Glutamatergic neuron (in vitro differentiated cells): ENCODE data around the gene KCNQ1. TPM values are rescaled to one million over a fixed set of nuclear protein-coding genes. Genes with fewer than 3 reads are reported as not detected.

Source experiments
- DNase-seq: peaks from one replicate; pipeline ENCODE4 v3.0.0; 2022
- H3K27ac Mint-ChIP-seq: one replicate; pipeline ENCODE4 v1.8.0; 2020; ENCODE audit warnings: mild to moderate bottlenecking, mixed read lengths, inconsistent platforms; ENCODE audit not compliant: unreplicated experiment
- H3K27me3 Mint-ChIP-seq: one replicate; pipeline ENCODE4 v1.8.0; 2020; ENCODE audit warnings: mild to moderate bottlenecking, moderate library complexity, mixed read lengths, inconsistent platforms; ENCODE audit not compliant: unreplicated experiment
- H3K36me3 Mint-ChIP-seq: one replicate; pipeline ENCODE4 v1.8.0; 2020; ENCODE audit warnings: mild to moderate bottlenecking, mixed read lengths, inconsistent platforms; ENCODE audit not compliant: unreplicated experiment
- H3K4me1 Mint-ChIP-seq: one replicate; pipeline ENCODE4 v1.8.0; 2020; ENCODE audit warnings: mild to moderate bottlenecking, low read depth, mixed read lengths, inconsistent platforms; ENCODE audit not compliant: unreplicated experiment
- H3K4me3 Mint-ChIP-seq: one replicate; pipeline ENCODE4 v1.8.0; 2020; ENCODE audit warnings: mild to moderate bottlenecking, mixed read lengths, inconsistent platforms; ENCODE audit not compliant: unreplicated experiment
- H3K9me3 Mint-ChIP-seq: one replicate; pipeline ENCODE4 v1.8.0; 2020; ENCODE audit warnings: mild to moderate bottlenecking, moderate library complexity, mixed read lengths, inconsistent platforms; ENCODE audit not compliant: unreplicated experiment
- CTCF ChIP-seq: fragments of 200-600 bp; sonication (generic); IDR thresholded peaks from one replicate; pipeline ENCODE4 v1.5.0; 2021; ENCODE audit not compliant: partially characterized antibody, unreplicated experiment
- total RNA-seq: library from RNA; stranded (reverse); fragmentation: NEBNext Ultra II Directional; extraction: Animal tissue kit (Norgen Biotek cat#: 25700); gene quantifications from one replicate; pipeline ENCODE4 v1.2.1, GENCODE V29; 2021; ENCODE audit not compliant: unreplicated experiment

The KCNQ1 gene
- total RNA-seq, 1 donor from 2014 or later = 0.44 TPM

- Mint-ChIP-seq H3K4me1 (no peaks in the 10 kb centered on the region), H3K9me3 (peaks cover 7% of the 10 kb centered on the region), H3K27ac (no peak overlapping the region), H3K4me3 (no peak overlapping the region), H3K27me3 (peaks cover 12% of the 10 kb centered on the region), H3K36me3 (peaks cover 4% of the 10 kb centered on the region)
- no peak for TF ChIP-seq CTCF
- DNase-seq = no peak
Measured at GRCh38 chr11:2466869-2467694, 22.3 kb downstream of the KCNQ1 start.

- Mint-ChIP-seq H3K4me1 (no peaks in the 10 kb centered on the region), H3K36me3 (peaks cover 4% of the 10 kb centered on the region), H3K9me3 (peaks cover 8% of the 10 kb centered on the region), H3K27me3 (peaks cover 14% of the 10 kb centered on the region), H3K27ac (no peak overlapping the region), H3K4me3 (no peak overlapping the region)
- DNase-seq = no peak
- no peak for TF ChIP-seq CTCF
Measured at GRCh38 chr11:2467695-2468055, 22.9 kb downstream of the KCNQ1 start.

- H3K27me3 Mint-ChIP-seq = peaks cover 14% of the 10 kb centered on the region
- DNase-seq = no peak
- TF ChIP-seq CTCF = no peak
- H3K36me3 Mint-ChIP-seq = peaks cover 4% of the 10 kb centered on the region
- H3K4me3 Mint-ChIP-seq = no peak overlapping the region
- H3K27ac Mint-ChIP-seq = no peak overlapping the region
- H3K4me1 Mint-ChIP-seq = no peaks in the 10 kb centered on the region
- peaks cover 8% of the 10 kb centered on the region for H3K9me3 Mint-ChIP-seq
Measured at GRCh38 chr11:2468363-2469235, 23.8 kb downstream of the KCNQ1 start.

- no peak for DNase-seq
- H3K27me3 Mint-ChIP-seq = peaks cover 10% of the 10 kb centered on the region
- no peak for TF ChIP-seq CTCF
- H3K9me3 Mint-ChIP-seq = peaks cover 10% of the 10 kb centered on the region
- H3K36me3 Mint-ChIP-seq = peaks cover 4% of the 10 kb centered on the region
- no peaks in the 10 kb centered on the region for H3K4me1 Mint-ChIP-seq
- H3K27ac Mint-ChIP-seq = no peak overlapping the region
- no peak overlapping the region for H3K4me3 Mint-ChIP-seq
Measured at GRCh38 chr11:2470495-2470894, 25.7 kb downstream of the KCNQ1 start.
